HepG2 (cell line): Measurements from ENCODE around the gene ARMC2. TPM values are rescaled to one million over a fixed set of nuclear protein-coding genes. Genes with fewer than 3 reads are reported as not detected.

Experiments
- ATF7 ChIP-seq, 2 experiments: fragments of 450-650 bp in 1 of 2; sonication (generic) in 1 of 2; formaldehyde crosslinking in 1 of 2; IDR thresholded peaks; 2 replicates each; pipeline versions ENCODE4 v1.4.0 to v1.6.1; 2016 to 2020; ENCODE audit warnings: antibody characterized with exemption in 1 of 2, mild to moderate bottlenecking in 1 of 2, missing genetic modification reagents in 1 of 2
- DZIP1 ChIP-seq: sonication (generic); formaldehyde crosslinking; IDR thresholded peaks from 2 replicates; pipeline ENCODE4 v1.5.0; 2020; ENCODE audit warnings: mild to moderate bottlenecking, missing genetic modification reagents
- E2F2 ChIP-seq: sonication (generic); formaldehyde crosslinking; IDR thresholded peaks from 2 replicates; pipeline ENCODE4 v1.4.0; 2020; ENCODE audit warnings: missing genetic modification reagents, borderline replicate concordance
- EP300 ChIP-seq, 3 experiments: sonication (generic) in 1 of 3; formaldehyde crosslinking in 1 of 3; IDR thresholded peaks; 2 replicates each; pipeline versions ENCODE4 v1.5.1 to v1.6.1; 2011 to 2020; ENCODE audit warnings: low read depth in 2 of 3, low read length in 2 of 3, borderline replicate concordance in 1 of 3, improper control_type of control experiment in 1 of 3, mild to moderate bottlenecking in 1 of 3, missing genetic modification reagents in 1 of 3, moderate library complexity in 1 of 3
- JDP2 ChIP-seq: sonication (generic); formaldehyde crosslinking; IDR thresholded peaks from 2 replicates; pipeline ENCODE4 v1.8.1; 2022; ENCODE audit warnings: missing genetic modification reagents, borderline replicate concordance
- RBM39 ChIP-seq: fragments of 200-400 bp; formaldehyde crosslinking; IDR thresholded peaks from one replicate; pipeline ENCODE4 v1.6.1; 2018; ENCODE audit warnings: antibody characterized with exemption, mild to moderate bottlenecking, low read depth, low read length; ENCODE audit not compliant: poor library complexity, severe bottlenecking
- ZBTB2 ChIP-seq: sonication (generic); formaldehyde crosslinking; IDR thresholded peaks from 2 replicates; pipeline ENCODE4 v1.8.0; 2022; ENCODE audit warnings: low read depth, missing genetic modification reagents
- ZBTB7A ChIP-seq: sonication (generic); formaldehyde crosslinking; IDR thresholded peaks from 2 replicates; pipeline ENCODE4 v1.8.0; 2022; ENCODE audit warnings: mild to moderate bottlenecking, missing genetic modification reagents
- ZNF18 ChIP-seq: sonication (generic); formaldehyde crosslinking; IDR thresholded peaks from 2 replicates; pipeline ENCODE4 v1.8.0; 2022; ENCODE audit warnings: mild to moderate bottlenecking, missing genetic modification reagents; ENCODE audit not compliant: insufficient replicate concordance
- ZNF280D ChIP-seq: sonication (generic); formaldehyde crosslinking; IDR thresholded peaks from 2 replicates; pipeline ENCODE4 v1.5.1; 2020; ENCODE audit warnings: mild to moderate bottlenecking, missing genetic modification reagents
- ZNF460 ChIP-seq: sonication (generic); formaldehyde crosslinking; IDR thresholded peaks from 2 replicates; pipeline ENCODE4 v1.5.1; 2020; ENCODE audit warnings: missing genetic modification reagents, mild to moderate bottlenecking, borderline replicate concordance
- ZNF607 ChIP-seq: sonication (generic); formaldehyde crosslinking; IDR thresholded peaks from 2 replicates; pipeline ENCODE4 v1.5.1; 2020; ENCODE audit warnings: missing genetic modification reagents, mild to moderate bottlenecking, borderline replicate concordance
- ZNF614 ChIP-seq: IDR thresholded peaks from 2 replicates; pipeline ENCODE4 v1.6.1; 2018; ENCODE audit warnings: missing biosample characterization, missing genetic modification reagents, inconsistent platforms, borderline replicate concordance
- polyA plus RNA-seq, 8 experiments: library from polyadenylated mRNA; depleted of rRNA in 3 of 8; stranded (reverse) in 7 of 8; unstranded in 1 of 8; fragments of >200 nt; fragmentation: Illumina TruSeq in 4 of 8; extraction: Trizol in 4 of 8; gene quantifications; 2 replicates each; pipeline versions ENCODE4 v1.2.1 to v1.2.3, GENCODE V29; 2011 to 2016; ENCODE audit warnings: low read depth in 4 of 8, missing spikeins in 1 of 8, mixed read lengths in 1 of 8; ENCODE audit not compliant: insufficient read depth in 1 of 8
- total RNA-seq, 5 experiments: library from RNA; depleted of rRNA; stranded (reverse); fragments of >200 nt; fragmentation: Illumina TruSeq; extraction: Trizol; gene quantifications; 2 replicates each; pipeline ENCODE4 v1.2.3, GENCODE V29; 2016; ENCODE audit warnings: low read depth in 1 of 5
- TF ChIP-seq, protein P1 (sequence below): fragments of 450-650 bp; IDR thresholded peaks from 2 replicates; pipeline ENCODE4 v1.6.1; 2016

The ARMC2 gene
- total and polyA plus RNA-seq, 2 of the 13 experiments (the other 11 are each of a cell fraction or from before 2014, with no cell fraction given): 1.4 to 3.2 TPM

DNA sequence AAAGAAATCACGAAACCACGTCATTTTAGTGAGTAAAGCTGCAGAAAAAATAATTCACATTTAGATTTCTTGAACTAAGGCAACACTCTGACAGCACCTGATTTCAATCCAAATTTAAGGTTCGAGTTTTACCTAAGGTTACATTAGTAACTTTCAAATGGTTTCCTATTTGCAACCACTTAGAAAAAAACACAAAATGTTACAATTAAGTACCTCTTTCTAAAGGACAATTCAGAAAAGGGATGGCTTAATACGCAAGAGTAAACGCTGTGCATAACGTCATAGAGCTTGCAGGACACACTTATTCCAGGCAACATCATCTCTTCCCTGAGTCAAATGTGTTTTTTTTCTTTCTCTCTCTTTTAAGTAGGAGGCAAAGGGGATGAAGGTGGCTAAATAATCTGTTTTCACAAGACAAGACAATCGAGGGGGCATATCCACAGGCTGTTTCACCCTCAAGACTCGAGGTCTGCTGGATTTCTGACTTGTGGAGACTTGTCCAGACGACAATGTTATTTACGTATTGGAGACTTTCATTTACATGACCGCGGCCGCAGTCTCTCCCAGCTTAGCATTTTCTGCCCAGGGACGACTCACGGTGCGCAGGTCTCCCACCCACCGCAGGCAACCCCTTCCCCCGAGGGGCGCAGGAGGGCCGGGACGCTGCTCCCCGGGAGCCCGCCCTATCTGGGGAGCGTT, 160.5 kb downstream of the ARMC2 start (continued):
- TF ChIP-seq ZBTB7A (CRISPR knock-in tag): no peak
- no peak for TF ChIP-seq ZNF607 (CRISPR knock-in tag)
- no peak for TF ChIP-seq ZNF280D (CRISPR knock-in tag)
- TF ChIP-seq ZNF614 (CRISPR knock-in tag): peak; percentile 3; the same call in 1 of the 2 replicates
- TF ChIP-seq E2F2 (CRISPR knock-in tag): no peak; the same call in 1 of the 2 replicates
- no peak for TF ChIP-seq RBM39
- TF ChIP-seq ATF7 (IDR thresholded peaks at IDR 0.05): peak; percentile 31; the same call in 1 of the 2 replicates
- no peak for TF ChIP-seq ATF7 (CRISPR knock-in tag; IDR thresholded peaks at IDR 0.05)
- TF ChIP-seq ZNF460 (CRISPR knock-in tag): no peak
- TF ChIP-seq, protein P1, sequence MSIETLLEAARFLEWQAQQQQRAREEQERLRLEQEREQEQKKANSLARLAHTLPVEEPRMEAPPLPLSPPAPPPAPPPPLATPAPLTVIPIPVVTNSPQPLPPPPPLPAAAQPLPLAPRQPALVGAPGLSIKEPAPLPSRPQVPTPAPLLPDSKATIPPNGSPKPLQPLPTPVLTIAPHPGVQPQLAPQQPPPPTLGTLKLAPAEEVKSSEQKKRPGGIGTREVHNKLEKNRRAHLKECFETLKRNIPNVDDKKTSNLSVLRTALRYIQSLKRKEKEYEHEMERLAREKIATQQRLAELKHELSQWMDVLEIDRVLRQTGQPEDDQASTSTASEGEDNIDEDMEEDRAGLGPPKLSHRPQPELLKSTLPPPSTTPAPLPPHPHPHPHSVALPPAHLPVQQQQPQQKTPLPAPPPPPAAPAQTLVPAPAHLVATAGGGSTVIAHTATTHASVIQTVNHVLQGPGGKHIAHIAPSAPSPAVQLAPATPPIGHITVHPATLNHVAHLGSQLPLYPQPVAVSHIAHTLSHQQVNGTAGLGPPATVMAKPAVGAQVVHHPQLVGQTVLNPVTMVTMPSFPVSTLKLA: no peak
- no peak for TF ChIP-seq EP300 (IDR thresholded peaks at IDR 0.05; ENCODE audit: low read depth in 2 of 2, low read length in 2 of 2)
- no peak for TF ChIP-seq EP300 (CRISPR knock-in tag; IDR thresholded peaks at IDR 0.05; ENCODE audit: borderline replicate concordance)
- TF ChIP-seq ZBTB2 (CRISPR knock-in tag): no peak
- TF ChIP-seq ZNF18 (CRISPR knock-in tag): peak; percentile 14
- no peak for TF ChIP-seq JDP2
- TF ChIP-seq DZIP1 (CRISPR knock-in tag): no peak
